Mammary epithelial cell (primary cell): ENCODE results near the gene PGA3.
"Not testable (repeated sequence)": the region's sequence is repeated elsewhere in the genome, so short reads cannot be mapped to it uniquely, and the experiment has no call there.

Source experiments
- EZH2 ChIP-seq: IDR thresholded peaks from 2 replicates; pipeline ENCODE4 v1.6.1; 2012; ENCODE audit warnings: low read length, inconsistent platforms, borderline replicate concordance
- TF ChIP-seq, protein P1 (sequence below), 2 donors: IDR thresholded peaks in 1 of 2; conservative IDR thresholded peaks in 1 of 2; 2 replicates each; pipeline ENCODE4 v1.5.1; 2011 to 2012; ENCODE audit warnings: inconsistent platforms in 2 of 2, low read length in 2 of 2, mild to moderate bottlenecking in 2 of 2, control low read depth in 1 of 2, low read depth in 1 of 2; ENCODE audit not compliant: insufficient read depth in 1 of 2; ENCODE audit errors: extremely low read depth in 1 of 2

DNA sequence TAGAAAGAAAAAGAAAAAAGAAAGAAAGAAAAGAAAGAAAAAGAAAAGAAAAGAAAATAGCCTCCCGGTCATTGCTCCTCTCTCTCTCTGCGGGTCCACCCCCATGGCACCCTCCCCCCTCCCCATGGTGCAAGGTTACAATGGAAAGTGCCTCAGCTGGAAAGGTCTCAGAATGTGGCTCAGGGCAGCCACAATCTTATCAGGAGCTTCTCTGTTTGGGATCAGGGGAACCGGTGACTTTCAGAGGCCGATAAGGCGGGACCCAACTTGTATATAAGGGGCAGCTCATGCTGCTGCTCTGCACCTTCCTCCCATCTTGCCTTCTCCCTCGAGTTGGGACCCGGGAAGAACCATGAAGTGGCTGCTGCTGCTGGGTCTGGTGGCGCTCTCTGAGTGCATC, 37.6 kb downstream of the PGA3 start, which contains the start of gene PGA5:
- TF ChIP-seq, protein P1, sequence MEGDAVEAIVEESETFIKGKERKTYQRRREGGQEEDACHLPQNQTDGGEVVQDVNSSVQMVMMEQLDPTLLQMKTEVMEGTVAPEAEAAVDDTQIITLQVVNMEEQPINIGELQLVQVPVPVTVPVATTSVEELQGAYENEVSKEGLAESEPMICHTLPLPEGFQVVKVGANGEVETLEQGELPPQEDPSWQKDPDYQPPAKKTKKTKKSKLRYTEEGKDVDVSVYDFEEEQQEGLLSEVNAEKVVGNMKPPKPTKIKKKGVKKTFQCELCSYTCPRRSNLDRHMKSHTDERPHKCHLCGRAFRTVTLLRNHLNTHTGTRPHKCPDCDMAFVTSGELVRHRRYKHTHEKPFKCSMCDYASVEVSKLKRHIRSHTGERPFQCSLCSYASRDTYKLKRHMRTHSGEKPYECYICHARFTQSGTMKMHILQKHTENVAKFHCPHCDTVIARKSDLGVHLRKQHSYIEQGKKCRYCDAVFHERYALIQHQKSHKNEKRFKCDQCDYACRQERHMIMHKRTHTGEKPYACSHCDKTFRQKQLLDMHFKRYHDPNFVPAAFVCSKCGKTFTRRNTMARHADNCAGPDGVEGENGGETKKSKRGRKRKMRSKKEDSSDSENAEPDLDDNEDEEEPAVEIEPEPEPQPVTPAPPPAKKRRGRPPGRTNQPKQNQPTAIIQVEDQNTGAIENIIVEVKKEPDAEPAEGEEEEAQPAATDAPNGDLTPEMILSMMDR (conservative IDR thresholded peaks at IDR 0.05 in 1 of 2, IDR thresholded peaks at IDR 0.05 in 1 of 2; ENCODE audit: extremely low read depth in 1 of 2, insufficient read depth in 1 of 2, low read depth in 1 of 2, low read length in 2 of 2): not testable (repeated sequence)
- TF ChIP-seq EZH2: not testable (repeated sequence)
